Measurements from ENCODE around the gene IL21R.
"Not testable (repeated sequence)": the region's sequence is repeated elsewhere in the genome, so short reads cannot be mapped to it uniquely, and the experiment has no call there.

The IL21R gene

GRCh38 chr16:27403601-27403992 lies 1.6 kb downstream of the IL21R start:
- no peak for DNase-seq

- DNase-seq: no peak
Measured at GRCh38 chr16:27404163-27404823, 2.3 kb downstream of the IL21R start.

GRCh38 chr16:27405546-27406451 lies 3.8 kb downstream of the IL21R start:
- DNase-seq: no peak

- no peak for DNase-seq
Measured at GRCh38 chr16:27406511-27407128, 4.6 kb downstream of the IL21R start.

GRCh38 chr16:27407133-27407532 lies 5.2 kb downstream of the IL21R start:
- DNase-seq: no peak

GRCh38 chr16:27408012-27408601 lies 6.1 kb downstream of the IL21R start:
- no peak for DNase-seq

DNA sequence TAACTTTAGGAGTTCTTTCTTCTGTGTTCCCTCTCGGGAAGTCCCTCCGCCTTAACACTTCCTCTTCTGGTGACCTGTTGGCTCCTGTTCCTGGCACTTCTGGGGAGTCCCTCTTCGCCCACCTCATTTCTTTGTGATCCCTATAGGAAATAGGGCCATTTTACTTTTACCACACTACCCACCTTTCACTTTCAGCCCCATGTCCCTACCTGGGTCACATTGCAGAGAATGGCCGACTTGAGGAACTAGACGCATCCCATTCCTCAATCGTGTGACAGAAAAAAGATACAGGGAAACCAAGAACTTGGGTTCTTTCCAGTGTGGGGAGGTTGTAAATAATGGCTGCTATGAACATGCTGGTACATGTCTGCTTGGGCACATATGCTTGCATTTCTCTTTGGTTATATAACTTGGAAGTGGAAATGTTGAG lies 6.6 kb downstream of the IL21R start:
- DNase-seq: peak; percentile 17

- DNase-seq: not testable (repeated sequence)
Measured at GRCh38 chr16:27409958-27410357, 8.0 kb downstream of the IL21R start.

DNA sequence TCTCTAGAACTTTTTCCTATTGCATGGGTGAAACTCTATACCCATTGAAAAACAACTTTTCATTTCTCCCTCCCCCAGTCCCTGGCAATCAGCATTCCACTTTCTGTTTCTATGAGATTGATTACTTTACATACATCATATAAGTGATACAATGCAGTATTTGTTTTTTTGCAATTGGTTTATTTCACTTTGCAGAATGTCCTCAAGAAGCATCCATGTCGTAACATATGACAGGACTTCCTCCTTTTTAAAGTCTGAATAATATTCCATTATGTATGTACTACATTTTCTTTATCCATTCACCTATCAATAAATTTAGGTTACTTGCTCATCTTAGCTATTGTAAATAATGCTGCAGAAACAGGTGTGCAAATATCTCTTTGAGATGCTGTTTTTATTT lies 8.8 kb downstream of the IL21R start:
- no peak for DNase-seq

- no peak for DNase-seq
Measured at GRCh38 chr16:27413956-27414355, 12.0 kb downstream of the IL21R start.

- no peak for DNase-seq
Measured at GRCh38 chr16:27414788-27415431, 12.9 kb downstream of the IL21R start.

DNA sequence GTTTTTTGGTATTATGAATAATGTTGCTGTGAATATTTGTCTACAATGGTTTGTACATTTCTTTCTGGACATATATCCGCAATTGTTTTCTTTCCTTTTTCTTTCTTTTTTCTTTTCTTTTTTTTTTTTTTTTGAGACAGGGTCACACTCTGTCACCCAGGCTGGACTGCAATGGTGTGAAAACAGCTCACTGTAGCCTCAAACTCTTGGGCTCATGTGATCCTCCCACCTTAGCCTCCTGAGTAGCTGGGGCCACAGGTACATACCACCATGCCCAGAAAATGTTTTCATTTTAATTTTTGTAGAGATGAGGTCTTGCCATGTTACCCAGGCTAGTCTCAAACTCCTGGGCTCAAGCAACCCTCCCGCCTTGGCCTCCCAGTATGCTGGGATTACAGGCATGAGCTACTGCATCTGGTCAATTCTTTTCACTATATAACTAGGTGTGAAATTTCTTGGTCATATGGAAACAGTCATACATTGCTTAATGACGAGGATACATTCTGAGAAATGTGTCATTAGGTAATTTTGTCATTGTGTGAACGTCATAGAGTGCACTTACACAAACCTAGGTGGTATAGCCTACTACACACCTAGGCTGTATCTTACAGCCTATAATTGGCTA lies 15.2 kb downstream of the IL21R start:
- DNase-seq: no peak

DNA sequence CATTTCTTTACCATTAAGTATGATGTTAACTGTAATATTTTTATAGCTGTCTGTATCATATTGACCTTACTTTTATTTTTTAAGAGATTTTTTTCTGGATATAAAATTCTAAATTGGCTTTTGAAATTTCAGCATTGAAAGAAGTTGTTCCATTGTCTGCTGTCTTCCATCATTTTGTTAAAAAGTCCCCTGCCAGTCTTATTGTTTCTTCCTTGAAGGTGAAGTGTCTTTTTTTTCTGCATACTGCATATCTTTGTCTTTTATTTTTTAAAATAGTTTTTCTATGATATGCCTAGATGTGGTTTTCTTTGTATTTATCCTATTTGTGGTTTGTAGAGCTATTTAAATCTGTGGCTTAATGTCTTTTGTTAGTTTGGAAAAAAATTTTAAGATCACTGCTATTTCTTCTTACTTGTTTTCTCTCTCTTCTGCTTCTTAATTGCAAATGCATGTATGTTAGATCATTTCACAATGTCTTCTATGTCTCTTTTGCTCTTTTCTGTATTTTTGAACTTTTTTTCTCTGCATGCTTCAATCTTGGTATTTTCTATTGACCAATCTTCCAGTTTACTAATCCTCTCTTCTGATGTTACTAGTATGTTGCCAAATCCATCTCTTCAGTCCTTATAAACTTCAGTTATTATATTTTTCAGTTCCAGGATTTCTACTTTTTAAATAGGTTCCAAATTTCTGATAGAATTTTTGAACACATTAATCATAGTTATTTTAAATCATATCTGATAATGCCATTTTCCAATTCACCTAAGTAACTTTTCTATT lies 20.2 kb downstream of the IL21R start:
- no peak for DNase-seq

DNA sequence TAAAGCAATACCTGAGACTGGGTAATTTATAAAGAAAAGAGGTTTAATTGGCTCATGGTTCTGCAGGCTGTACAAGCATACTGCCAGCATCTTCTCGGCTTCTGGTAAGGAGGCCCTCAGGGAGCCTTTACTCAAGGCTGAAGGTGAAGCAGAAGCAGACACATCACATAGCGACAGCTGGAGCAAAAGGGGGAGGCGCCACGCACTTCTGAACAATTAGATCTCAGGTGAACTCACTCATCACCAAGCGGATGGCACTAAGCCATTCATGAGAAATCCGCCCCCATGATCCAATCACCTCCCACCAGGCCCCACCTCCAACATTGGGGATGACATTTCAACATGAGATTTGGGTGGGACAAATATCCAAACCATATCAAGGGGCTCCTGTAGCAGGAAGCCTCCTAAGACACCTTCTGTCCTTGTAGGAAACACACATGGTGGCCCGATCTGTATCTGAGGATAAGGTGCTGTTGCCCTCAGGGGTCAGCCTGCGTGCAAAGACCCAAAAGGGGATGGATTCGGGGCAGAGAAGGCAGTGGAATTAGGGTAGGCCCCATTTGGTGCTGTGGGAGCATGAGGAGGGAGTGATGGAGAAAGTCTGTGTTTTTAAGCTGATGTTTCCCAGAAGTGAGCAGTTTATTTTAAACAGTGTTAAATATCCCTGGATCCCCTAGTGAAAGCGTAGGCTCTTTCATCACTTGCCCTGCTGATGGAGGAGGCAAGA lies 23.0 kb downstream of the IL21R start:
- DNase-seq: no peak

DNA sequence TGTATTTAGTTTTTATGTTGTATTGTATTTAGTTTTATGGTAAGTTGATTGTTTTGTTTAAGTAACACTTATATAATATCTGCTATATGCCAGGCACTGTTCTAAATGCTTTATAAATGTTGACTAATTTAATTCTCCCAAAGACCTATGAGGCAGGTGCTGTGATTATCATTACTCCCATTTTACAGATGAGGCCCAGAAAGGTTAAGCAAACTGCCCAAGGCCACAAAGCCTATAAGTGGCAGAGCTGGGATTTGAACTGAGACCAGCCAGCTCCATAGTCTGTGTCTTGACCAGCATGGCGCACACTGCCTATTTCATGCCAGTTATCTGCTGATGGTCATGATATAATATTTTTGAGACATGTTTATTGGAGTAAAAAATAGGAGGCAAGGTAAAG lies 24.0 kb downstream of the IL21R start:
- no peak for DNase-seq

DNA sequence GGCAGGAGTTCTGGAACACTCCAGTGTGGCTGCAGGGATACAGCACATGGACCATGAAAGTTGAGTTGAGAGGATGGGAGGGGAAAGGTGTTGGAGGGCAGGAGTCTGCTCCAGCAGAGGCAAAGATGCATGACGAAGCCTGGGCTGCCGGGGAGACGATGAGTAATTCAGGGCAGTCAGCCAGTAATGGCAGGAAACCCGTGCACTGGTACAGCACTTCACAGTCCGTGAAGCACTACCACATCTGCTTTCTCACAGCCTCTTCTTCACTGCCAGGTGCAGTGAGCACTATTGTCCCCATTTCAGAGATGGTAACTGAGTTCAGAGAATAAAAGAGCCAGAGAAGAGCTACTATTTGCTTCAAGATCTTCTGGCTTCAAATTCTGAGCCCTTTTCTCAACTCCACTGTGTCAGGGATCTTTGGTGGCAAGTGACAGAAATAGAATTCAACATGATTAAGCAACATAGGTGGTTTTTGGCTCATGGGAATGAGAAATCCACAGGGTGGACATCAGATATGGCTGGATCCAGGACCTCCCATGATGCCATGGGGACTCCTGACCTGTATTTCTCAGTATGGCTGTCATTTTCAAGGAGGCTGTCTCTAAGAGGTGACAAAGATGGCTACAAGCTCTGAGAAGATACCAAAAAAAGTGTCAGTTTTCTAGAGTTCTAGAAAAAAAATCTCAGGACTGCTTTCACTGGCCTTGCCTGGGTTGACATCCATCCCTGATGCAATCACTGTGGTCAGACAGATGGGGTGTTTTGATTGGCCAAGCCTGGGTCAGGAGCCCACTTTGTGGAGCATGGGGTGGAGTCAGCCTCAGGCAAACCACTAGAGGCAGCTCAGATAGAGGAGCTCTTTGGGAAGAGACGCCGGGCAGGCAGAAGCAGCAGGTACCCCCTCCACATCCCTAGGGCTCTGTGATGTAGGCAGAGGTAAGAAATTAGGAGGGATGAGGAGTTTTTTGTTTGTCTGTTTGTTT lies 24.7 kb downstream of the IL21R start:
- DNase-seq: peak; percentile 44

DNA sequence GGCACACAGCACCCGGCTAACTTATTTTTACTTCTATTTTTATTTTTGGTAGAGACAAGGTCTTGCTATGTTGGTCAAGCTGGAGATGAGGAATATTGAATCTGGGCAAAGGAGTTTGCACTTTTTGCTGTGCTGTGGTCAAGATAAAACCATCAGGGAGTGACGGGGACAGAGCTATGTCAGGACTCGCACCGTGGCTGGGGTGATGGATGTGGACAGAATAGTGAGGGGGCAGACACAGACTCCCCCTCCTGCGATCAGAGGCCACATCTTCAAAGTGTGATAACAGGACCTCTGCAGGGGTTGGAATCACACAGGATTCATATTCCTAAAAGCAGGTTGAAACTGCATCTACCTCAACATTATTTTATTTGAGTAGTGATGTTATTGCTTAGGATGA lies 25.6 kb downstream of the IL21R start:
- DNase-seq: no peak

GRCh38 chr16:27428026-27428785 lies 26.2 kb downstream of the IL21R start:
- no peak for DNase-seq

- DNase-seq: no peak
Measured at GRCh38 chr16:27429330-27429871, 27.4 kb downstream of the IL21R start.
